HL-60 (cell line): ENCODE data around the gene TRAM2.

Source experiments
- CTCF ChIP-seq: IDR thresholded peaks from one replicate; pipeline ENCODE4 v1.5.1; 2011; ENCODE audit warnings: low read length, control low read depth, inconsistent platforms; ENCODE audit not compliant: insufficient read depth
- GABPA ChIP-seq: IDR thresholded peaks from 2 replicates; pipeline ENCODE4 v1.6.1; 2012; ENCODE audit warnings: low read depth
- POLR2AphosphoS5 ChIP-seq: IDR thresholded peaks from 2 replicates; pipeline ENCODE4 v1.6.1; 2012; ENCODE audit warnings: low read depth
- REST ChIP-seq: IDR thresholded peaks from 2 replicates; pipeline ENCODE4 v1.6.1; 2012; ENCODE audit warnings: low read depth; ENCODE audit not compliant: insufficient replicate concordance
- SPI1 ChIP-seq: IDR thresholded peaks from 2 replicates; pipeline ENCODE4 v1.6.1; 2012; ENCODE audit warnings: low read depth, mild to moderate bottlenecking, borderline replicate concordance

GRCh38 chr6:52498538-52499017 lies 78.3 kb downstream of the TRAM2 start:
- TF ChIP-seq CTCF (no peak), REST (no peak), POLR2AphosphoS5 (no peak), GABPA (no peak), SPI1 (no peak)
